Retinal pigment epithelial cell (primary cell): ENCODE results near the gene C2orf68.

ENCODE experiments used
- DNase-seq: peaks from one replicate; pipeline ENCODE4 v3.0.0-alpha.2; 2010; ENCODE audit warnings: low read depth
- H3K4me3 ChIP-seq: 2 replicates; pipeline ENCODE4 v1.5.1; 2011; ENCODE audit warnings: mild to moderate bottlenecking, low read length, control low read depth, moderate library complexity
- TF ChIP-seq, protein P1 (sequence below): conservative IDR thresholded peaks from 2 replicates; pipeline ENCODE4 v1.5.1; 2011; ENCODE audit warnings: low read depth, low read length, control low read depth, inconsistent platforms

The C2orf68 gene

DNA sequence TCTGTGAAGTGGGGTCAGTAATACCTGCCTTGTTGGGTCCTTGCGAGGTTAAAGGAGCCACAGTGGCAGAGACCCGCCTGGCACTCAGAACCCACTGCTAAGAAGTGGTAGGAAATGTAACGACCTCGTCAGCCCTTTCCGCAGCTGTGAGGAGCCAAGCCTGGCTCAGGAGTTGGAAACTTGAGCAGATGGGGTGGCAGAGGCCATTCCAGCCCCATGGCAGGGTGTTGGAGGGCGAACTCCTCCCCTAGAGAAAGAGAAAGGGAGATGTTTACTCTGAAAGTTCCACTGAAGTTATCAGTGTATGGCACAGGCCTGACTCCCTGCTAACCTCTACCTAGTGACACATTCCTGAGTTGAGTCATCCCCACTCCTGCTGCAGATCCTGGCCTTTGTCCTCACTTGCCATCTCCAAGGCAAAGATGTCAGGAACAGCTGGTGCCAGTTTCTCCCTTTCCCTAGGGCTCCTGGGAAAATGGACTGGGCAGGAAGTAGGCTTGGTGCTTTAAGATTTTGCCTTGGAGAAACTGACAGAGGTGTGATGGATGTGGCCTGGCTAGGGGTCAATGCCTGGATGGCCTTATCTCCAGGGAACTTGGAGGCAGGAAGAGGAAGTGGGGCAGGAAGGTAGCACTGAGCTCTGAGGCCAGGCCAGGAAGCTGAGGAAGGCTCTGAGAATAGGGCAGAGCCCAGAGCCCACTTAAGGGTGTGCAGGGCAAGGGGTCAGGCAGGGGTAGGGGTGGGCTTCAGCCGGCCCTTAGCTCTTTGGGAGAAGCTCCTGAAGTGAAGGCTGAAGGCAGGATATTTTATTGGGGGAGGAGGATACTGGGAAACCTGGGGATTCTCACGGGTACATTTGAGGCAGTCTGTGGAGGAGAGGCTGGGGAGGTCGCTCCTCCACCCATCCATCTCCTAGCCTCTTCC, 26.7 kb downstream of the C2orf68 start:
- no peak for DNase-seq
- peak overlapping the region; percentile 42 for H3K4me3 ChIP-seq
- TF ChIP-seq, protein P1, sequence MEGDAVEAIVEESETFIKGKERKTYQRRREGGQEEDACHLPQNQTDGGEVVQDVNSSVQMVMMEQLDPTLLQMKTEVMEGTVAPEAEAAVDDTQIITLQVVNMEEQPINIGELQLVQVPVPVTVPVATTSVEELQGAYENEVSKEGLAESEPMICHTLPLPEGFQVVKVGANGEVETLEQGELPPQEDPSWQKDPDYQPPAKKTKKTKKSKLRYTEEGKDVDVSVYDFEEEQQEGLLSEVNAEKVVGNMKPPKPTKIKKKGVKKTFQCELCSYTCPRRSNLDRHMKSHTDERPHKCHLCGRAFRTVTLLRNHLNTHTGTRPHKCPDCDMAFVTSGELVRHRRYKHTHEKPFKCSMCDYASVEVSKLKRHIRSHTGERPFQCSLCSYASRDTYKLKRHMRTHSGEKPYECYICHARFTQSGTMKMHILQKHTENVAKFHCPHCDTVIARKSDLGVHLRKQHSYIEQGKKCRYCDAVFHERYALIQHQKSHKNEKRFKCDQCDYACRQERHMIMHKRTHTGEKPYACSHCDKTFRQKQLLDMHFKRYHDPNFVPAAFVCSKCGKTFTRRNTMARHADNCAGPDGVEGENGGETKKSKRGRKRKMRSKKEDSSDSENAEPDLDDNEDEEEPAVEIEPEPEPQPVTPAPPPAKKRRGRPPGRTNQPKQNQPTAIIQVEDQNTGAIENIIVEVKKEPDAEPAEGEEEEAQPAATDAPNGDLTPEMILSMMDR: no peak

DNA sequence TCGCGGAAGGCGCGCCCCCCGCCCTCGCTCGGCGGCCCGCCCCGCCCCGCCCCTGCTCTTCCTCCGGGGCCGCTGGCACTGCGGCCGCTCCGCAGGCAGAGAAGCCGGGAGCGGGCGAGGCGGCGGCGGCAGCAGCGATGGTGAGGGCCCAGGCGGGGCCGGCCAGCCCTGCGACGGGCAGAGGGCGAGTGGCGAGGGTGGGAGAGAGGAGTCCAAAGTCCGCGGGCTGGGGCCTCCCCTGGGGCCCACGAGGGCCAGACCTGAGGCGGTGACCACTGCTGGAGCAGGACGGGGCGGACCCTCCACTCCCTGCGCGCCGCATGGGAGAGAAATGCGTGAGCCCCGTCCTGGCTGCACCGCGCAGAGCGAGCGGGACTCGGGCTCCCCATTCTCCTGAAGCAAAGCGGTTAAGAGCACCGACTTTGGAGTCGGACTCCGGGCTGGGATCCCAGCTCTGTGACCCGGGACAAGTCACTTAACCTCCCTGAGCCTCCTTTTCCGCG, 27.5 kb downstream of the C2orf68 start, which contains the start of gene VAMP5:
Gene VAMP5, plus strand, starts transcription at position 78 of the 503 bp plus-strand sequence. Its CDS starts 60 bp downstream, at position 138.
- TF ChIP-seq, protein P1: no peak
- peak within 1 kb of the TSS; percentile 42 for H3K4me3 ChIP-seq
- no peak for DNase-seq

DNA sequence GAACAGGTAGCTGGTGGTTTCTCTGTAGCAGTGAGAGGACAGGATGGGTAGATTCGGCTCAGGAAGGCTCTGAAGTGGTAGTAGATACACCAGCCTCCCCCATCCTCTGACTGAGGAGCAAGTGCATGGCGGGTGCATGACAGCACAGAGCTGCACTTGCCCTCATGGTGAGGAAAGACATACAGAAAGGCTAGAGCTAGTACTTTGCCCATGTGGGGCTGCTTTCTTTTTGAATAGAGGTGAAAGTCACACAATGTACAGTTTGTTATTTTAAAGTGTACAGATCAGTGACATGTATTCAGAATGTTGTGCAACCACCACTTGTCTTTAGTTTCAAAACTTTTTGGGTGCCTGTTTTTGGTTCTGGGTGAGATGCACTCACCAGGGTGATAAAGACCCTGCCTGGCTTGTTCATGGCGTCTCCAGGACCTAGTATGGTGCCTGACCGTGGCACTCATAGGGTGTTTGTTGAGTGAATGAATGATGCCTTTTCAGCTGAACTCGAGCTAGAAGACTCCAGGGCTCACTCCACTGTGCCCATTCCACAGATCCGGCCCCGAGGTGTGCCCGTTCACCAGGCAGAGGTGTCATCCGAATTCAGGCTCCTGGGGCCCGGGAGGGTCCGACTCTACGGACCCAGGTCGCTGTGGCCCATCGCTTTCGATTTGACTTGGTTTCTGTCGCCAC, 28.1 kb downstream of the C2orf68 start:
- peak overlapping the region; percentile 42 for H3K4me3 ChIP-seq
- no peak for DNase-seq
- TF ChIP-seq, protein P1: no peak

- DNase-seq: no peak
- TF ChIP-seq, protein P1: no peak
- no peak overlapping the region for H3K4me3 ChIP-seq
Measured at GRCh38 chr2:85582492-85582891, 29.4 kb downstream of the C2orf68 start.

GRCh38 chr2:85580206-85580605, 31.7 kb downstream of the C2orf68 start:
- no peak overlapping the region for H3K4me3 ChIP-seq
- TF ChIP-seq, protein P1: no peak
- no peak for DNase-seq

DNA sequence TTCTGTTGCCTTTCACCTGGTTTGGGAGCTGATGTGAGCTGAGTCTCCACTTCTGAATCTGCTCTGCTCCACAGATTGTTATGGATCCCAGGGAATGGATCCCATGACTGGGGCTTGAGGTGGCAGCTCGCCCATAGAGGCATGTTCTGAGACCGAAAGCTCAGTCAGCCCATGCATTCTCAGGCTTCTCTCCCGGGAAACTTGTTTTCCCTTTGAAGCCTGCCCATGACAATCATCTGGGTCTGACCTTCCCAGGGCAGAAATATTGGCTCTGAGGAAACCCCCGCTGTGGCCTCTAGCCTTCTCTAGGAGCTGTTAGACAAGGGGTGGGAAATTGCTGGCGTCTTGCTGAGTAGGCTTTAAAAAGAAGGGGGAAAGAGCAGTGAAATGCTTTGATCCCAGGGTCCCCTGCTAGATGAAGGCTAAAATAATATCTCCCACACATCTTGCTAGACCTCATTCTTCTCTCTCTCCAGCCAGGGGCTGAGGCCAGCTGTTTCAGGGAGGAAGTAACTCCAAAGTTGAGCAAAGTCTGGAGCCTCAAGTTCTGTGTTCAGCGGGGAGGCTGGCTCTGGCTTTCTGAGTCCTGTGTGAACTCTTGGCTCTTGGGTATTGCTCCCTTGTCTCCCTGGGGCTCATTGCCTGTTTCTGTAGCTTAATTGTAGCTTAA, 32.5 kb downstream of the C2orf68 start:
- TF ChIP-seq, protein P1: no peak
- DNase-seq: no peak
- no peak overlapping the region for H3K4me3 ChIP-seq
